NCI-H82 (cell line): ENCODE data around the gene ZFP36.
"Not testable (repeated sequence)": the region's sequence is repeated elsewhere in the genome, so short reads cannot be mapped to it uniquely, and the experiment has no call there.

Experiments
- DNase-seq: peaks from one replicate; lab custom pipeline; 2025; lab: John Stamatoyannopoulos, UW

Gene ZFP36

DNA sequence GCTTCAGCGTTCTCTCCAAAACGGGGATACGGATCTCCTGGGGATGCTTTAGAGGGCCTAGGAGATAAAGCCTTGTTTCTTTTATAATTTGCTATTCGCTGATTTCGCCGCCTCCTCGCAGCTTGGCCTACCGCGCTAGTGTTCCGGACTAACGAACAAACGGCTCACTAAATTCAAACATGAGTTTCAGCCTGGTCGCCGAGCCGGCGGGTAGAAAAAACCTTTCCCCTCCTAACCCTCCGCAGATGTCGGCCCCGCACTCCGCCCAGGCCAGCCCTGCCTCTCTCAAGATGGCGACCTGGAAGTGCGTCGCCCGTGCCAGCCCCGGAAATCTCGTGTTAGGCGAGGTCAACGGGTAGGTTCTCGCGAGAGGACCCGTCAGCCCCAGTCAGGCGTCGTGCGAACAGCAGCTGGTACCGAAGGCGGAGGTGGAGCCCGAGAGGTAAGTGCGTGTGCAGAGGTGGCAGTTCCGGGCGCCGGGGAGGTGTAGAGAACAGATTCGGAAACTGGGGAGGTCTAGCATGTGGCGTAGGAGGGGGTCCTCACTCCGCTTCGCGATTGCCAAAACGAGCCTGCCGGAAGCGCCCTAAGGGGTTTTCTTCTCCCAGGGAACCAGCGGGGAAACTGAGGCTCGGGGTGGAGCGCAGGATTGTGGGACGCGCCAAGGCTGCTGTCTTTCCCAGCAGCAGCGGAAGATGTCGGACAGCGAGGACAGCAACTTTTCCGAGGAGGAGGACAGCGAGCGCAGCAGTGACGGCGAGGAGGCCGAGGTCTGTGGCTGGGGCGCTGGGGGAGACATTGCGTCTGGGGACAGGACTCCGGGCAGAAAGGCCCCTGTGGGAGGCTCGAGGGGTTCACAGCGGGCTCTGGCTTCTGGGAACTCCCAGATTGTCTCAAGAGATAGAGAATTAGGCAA, 38.8 kb downstream of the ZFP36 start, which contains the start of gene SUPT5H:
Gene SUPT5H (plus strand): TSS at position 387 of the 916 bp plus-strand sequence. CDS start 309 bp downstream, at position 696.
- DNase-seq = peak; percentile 99

DNA sequence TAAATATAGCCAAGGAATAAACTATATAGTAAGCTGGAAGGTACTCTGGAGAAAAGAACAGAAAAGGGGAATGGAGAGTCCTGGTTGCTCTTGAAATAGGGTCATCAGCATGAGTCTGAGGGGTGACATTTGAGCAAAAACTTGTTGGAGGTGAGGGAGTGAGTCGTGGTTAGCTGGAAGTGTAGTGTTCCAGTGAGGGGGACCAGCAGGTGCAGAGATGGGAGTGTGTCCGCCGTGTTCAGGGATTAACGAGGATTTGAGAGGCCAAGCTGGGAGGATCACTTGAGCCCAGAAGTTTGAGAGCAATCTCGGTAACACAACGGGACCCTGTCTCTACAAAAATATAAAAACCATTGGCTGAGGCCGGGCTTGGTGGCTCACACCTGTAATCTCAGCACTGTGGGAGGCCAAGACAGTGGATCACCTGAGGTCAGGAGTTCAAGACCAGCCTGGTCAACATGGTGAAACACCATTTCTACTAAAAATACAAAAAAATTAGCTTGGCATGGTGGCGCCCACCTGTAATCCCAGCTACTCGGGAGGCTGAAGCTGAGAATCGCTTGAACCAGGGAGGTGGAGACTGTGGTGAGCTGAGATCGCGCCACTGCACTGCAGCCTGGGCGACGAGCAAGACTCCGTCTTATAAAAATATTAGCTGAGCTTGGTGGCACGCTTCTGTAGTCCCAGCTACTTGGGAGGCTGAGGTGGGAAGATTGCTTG, 39.9 kb downstream of the ZFP36 start:
- peak; percentile 62 for DNase-seq

DNA sequence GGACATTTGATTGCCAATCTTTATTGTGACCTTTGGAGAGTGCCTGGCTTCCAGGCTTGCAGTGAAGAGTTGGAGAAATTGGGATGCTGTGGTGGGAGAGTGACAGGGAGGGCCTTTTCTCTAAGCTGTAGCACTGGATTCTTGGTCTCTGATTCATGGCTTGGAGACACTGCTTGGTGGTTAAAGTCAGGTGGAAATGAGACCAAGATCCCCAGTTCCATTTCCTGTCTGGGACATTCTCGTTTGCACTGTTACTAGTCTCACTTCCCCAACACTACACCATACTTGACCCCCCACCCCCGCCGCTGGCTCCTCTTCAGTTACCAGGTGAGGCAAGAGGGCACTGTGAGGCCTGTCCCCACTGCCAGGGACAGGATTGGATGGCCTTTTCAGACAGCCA, 41.6 kb downstream of the ZFP36 start:
- no peak for DNase-seq

DNA sequence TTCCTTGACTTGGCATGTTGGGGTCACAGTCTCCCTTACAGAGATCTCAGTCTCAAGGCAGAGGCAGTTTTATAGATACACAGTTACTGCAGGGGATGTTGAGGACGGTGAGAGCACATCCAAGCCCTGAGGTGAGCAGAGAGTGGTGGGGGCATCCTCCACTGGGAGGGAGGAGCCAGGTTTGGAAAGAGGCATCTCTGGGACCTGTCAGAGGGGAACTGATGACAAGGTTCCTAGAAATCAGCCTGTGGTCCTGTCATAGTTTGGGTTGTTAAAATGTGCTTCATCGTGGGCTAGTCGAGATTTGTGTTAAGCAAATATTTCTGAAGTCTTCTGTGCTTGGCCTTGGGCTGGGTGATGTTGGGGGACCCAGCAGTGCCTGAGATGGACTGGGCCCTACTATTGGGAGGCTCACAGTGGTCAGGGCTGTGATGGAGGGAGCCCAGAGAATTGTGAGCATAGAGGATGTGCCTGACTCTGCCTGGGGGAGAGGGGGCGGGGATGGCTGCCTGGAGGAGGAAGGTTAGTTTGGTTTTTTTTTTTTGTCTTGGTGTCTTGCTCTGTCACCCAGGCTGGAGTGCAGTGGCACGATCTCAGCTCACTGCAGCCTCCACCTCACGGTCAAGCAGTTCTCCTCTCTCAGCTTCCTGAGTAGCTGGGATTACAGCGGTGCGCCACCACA, 42.6 kb downstream of the ZFP36 start:
- DNase-seq = no peak

DNA sequence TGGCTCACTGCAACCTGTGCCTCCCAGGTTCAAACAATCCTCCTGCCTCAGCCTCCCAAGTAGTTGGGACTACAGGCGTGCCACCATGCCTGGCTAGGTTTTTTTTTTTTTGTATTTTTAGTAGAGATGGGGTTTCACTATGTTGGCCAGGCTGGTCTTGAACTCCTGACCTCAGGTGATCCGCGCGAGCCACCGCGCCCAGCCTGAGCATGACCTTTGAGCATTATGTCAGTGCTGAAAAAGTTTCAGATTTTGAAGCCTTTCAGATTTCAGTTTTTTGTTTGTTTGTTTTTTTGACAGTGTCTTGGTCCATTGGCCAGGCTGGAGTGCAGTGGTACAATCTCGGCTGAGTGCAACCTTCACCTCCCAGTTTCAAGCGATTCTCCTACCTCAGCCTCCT, 44.6 kb downstream of the ZFP36 start:
- not testable (repeated sequence) for DNase-seq
